OCI-LY1 (cell line): Measurements from ENCODE around the gene MAP7D3.

Experiments
- H2AFZ ChIP-seq: fragments of 200-600 bp; sonication (generic), shearing (Covaris generic); 2 replicates; pipeline ENCODE4 v1.6.0; 2014; ENCODE audit warnings: antibody characterized with exemption, mild to moderate bottlenecking, low read length
- H3F3A ChIP-seq: fragments of 200-600 bp; sonication (generic), shearing (Covaris generic); 2 replicates; pipeline ENCODE4 v1.6.0; 2014; ENCODE audit warnings: mild to moderate bottlenecking, antibody characterized with exemption, low read length, moderate library complexity; ENCODE audit not compliant: insufficient read depth
- H3K27ac ChIP-seq: fragments of 200-600 bp; sonication (generic); 2 replicates; pipeline ENCODE4 v1.5.1; 2014; ENCODE audit warnings: low read length, mixed run types, mild to moderate bottlenecking, low read depth; ENCODE audit not compliant: poor library complexity, severe bottlenecking
- H3K27me3 ChIP-seq: fragments of 200-600 bp; sonication (generic); 2 replicates; pipeline ENCODE4 v1.6.0; 2014; ENCODE audit warnings: antibody characterized with exemption, mild to moderate bottlenecking, low read length, moderate library complexity; ENCODE audit not compliant: insufficient read depth
- H3K36me3 ChIP-seq: fragments of 200-600 bp; sonication (generic); 2 replicates; pipeline ENCODE4 v1.6.1; 2014; ENCODE audit warnings: mild to moderate bottlenecking, antibody characterized with exemption, low read length, moderate library complexity, mixed read lengths; ENCODE audit not compliant: insufficient read depth
- H3K4me1 ChIP-seq: fragments of 200-600 bp; sonication (generic); 2 replicates; pipeline ENCODE4 v1.5.1; 2014; ENCODE audit warnings: mild to moderate bottlenecking, low read length, moderate library complexity; ENCODE audit not compliant: insufficient read depth, severe bottlenecking
- H3K4me2 ChIP-seq: fragments of 200-600 bp; sonication (generic), shearing (Covaris generic); 2 replicates; pipeline ENCODE4 v1.6.1; 2014; ENCODE audit warnings: low read length
- H3K4me3 ChIP-seq: fragments of 200-600 bp; sonication (generic); 2 replicates; pipeline ENCODE4 v1.5.1; 2014; ENCODE audit warnings: low read length, low read depth, mild to moderate bottlenecking, mixed read lengths; ENCODE audit not compliant: poor library complexity, severe bottlenecking
- H3K79me2 ChIP-seq: fragments of 200-600 bp; shearing (Covaris generic); 2 replicates; pipeline ENCODE4 v1.6.1; 2016; ENCODE audit warnings: mixed run types, low read length, mixed read lengths; ENCODE audit not compliant: insufficient read depth
- H3K9ac ChIP-seq: fragments of 200-600 bp; sonication (generic), shearing (Covaris generic); 2 replicates; pipeline ENCODE4 v1.6.1; 2014; ENCODE audit warnings: mild to moderate bottlenecking, low read length, mixed read lengths
- H3K9me2 ChIP-seq: fragments of 200-600 bp; sonication (generic), shearing (Covaris generic); 2 replicates; pipeline ENCODE4 v1.6.1; 2014; ENCODE audit warnings: low read depth, mild to moderate bottlenecking, low read length, mixed read lengths
- H3K9me3 ChIP-seq: fragments of 200-600 bp; shearing (Covaris generic); 2 replicates; pipeline ENCODE4 v1.6.1; 2014; ENCODE audit warnings: low read length, mixed read lengths
- H4K20me1 ChIP-seq: fragments of 200-600 bp; sonication (generic), shearing (Covaris generic); 2 replicates; pipeline ENCODE4 v1.6.0; 2016; ENCODE audit warnings: mild to moderate bottlenecking, low read length; ENCODE audit not compliant: insufficient read depth
- CTCF ChIP-seq: fragments of 200-600 bp; sonication (generic), shearing (Covaris generic); IDR thresholded peaks from 2 replicates; pipeline ENCODE4 v1.5.1; 2017; ENCODE audit warnings: mild to moderate bottlenecking, antibody characterized with exemption, low read length, moderate library complexity, mixed read lengths
- EZH2 ChIP-seq: fragments of 200-600 bp; sonication (generic), shearing (Covaris generic); IDR thresholded peaks from 2 replicates; pipeline ENCODE4 v1.8.0; 2017; ENCODE audit warnings: borderline replicate concordance, mixed run types, mild to moderate bottlenecking, antibody characterized with exemption, low read length, moderate library complexity, mixed read lengths

The MAP7D3 gene

GRCh38 chrX:136220951-136221350 lies 30.2 kb downstream of the MAP7D3 start:
- Histone ChIP-seq H3K9me3 (no peaks in the 10 kb centered on the region), H2AFZ (no peak overlapping the region), H3K27ac (no peak overlapping the region), H3K9me2 (no peaks in the 10 kb centered on the region), H3F3A (no peaks in the 10 kb centered on the region), H3K36me3 (peaks cover 65% of the 10 kb centered on the region), H3K4me1 (no peaks in the 10 kb centered on the region), H3K27me3 (no peaks in the 10 kb centered on the region), H4K20me1 (no peaks in the 10 kb centered on the region), H3K79me2 (no peaks in the 10 kb centered on the region), H3K4me3 (no peak overlapping the region), H3K4me2 (no peak overlapping the region), H3K9ac (no peak overlapping the region)
- TF ChIP-seq CTCF (no peak), EZH2 (no peak)

GRCh38 chrX:136220540-136220939 lies 30.7 kb downstream of the MAP7D3 start:
- Histone ChIP-seq H3K4me1 (no peaks in the 10 kb centered on the region), H3K27ac (no peak overlapping the region), H3K9me2 (no peaks in the 10 kb centered on the region), H3K27me3 (no peaks in the 10 kb centered on the region), H3K9ac (no peak overlapping the region), H3K36me3 (peaks cover 61% of the 10 kb centered on the region), H3K79me2 (no peaks in the 10 kb centered on the region), H3K4me2 (no peak overlapping the region), H3K4me3 (no peak overlapping the region), H3K9me3 (no peaks in the 10 kb centered on the region), H2AFZ (no peak overlapping the region), H4K20me1 (no peaks in the 10 kb centered on the region), H3F3A (no peaks in the 10 kb centered on the region)
- TF ChIP-seq EZH2 (no peak), CTCF (no peak)

GRCh38 chrX:136219893-136220292 lies 31.3 kb downstream of the MAP7D3 start:
- Histone ChIP-seq H3F3A (no peaks in the 10 kb centered on the region), H3K79me2 (no peaks in the 10 kb centered on the region), H3K4me1 (no peaks in the 10 kb centered on the region), H3K36me3 (peaks cover 57% of the 10 kb centered on the region), H3K4me3 (no peak overlapping the region), H4K20me1 (no peaks in the 10 kb centered on the region), H3K9me3 (no peaks in the 10 kb centered on the region), H3K27me3 (no peaks in the 10 kb centered on the region), H2AFZ (no peak overlapping the region), H3K9me2 (no peaks in the 10 kb centered on the region), H3K27ac (no peak overlapping the region), H3K9ac (no peak overlapping the region), H3K4me2 (no peak overlapping the region)
- TF ChIP-seq CTCF (no peak), EZH2 (no peak)
